A673 (cell line): ENCODE measurements around the gene DEXI.

Experiments
- CTCF ChIP-seq: fragments of 300-800, 200-600 bp; sonication (generic); conservative IDR thresholded peaks from 2 replicates; pipeline ENCODE4 v1.5.1; 2017; ENCODE audit warnings: low read depth, mild to moderate bottlenecking, antibody characterized with exemption, low read length, moderate library complexity, mixed read lengths
- EZH2 ChIP-seq: fragments of 200-600 bp; sonication (generic); IDR thresholded peaks from 2 replicates; pipeline ENCODE4 v1.6.1; 2017; ENCODE audit warnings: borderline replicate concordance, low read depth, mild to moderate bottlenecking, mixed read lengths, antibody characterized with exemption, low read length; ENCODE audit not compliant: poor library complexity, severe bottlenecking

DNA sequence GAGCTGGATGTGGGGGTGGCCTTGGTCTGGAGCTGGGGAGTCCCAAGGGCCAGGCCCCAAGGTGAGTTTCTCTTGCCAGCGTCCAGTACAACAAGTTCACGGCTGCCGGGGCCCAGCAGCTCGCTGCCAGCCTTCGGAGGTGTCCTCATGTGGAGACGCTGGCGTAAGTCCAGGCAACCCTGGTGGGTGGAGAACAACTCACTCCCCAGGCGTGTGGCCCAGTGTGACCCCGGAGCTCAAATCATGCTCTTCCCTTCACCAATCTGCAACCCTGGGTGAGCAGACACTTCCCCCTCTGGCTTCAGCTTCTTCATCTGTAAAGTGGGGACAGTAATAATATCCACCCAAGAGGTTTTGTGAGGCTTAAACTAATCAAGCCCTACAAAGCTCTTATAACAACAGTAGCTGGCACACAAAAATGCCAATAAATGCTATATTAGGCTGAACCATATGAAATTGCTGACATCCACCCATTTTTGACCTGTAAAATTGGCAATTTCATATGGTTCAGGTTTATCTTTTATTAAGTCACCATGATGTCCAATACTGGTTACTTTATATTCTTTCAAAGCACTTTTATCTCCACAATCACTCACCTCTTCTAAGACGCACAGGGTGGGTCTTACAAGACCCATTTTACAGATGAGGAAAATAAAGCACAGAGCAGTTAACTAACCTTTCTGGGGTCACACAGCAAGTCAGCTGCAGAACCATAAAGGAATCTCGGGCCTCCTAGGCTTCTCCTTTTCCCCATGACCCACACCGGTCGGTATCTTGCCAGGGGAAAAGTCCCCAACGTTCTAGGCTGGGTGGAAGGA is 19.7 kb downstream of the DEXI start:
- TF ChIP-seq CTCF (no peak), EZH2 (no peak)
